ENCODE measurements around the gene RFWD3.

RFWD3 gene

GRCh38 chr16:74622005-74622404 lies 44.7 kb downstream of the RFWD3 start:
- no peak for DNase-seq (ENCODE audit: low spot score)

- no peak for DNase-seq (ENCODE audit: low spot score)
These were observed 49.4 kb downstream of the RFWD3 start for GRCh38 chr16:74617206-74617788.

- no peak for DNase-seq (ENCODE audit: low spot score)
These were observed 55.0 kb downstream of the RFWD3 start for GRCh38 chr16:74611721-74612120.

DNA sequence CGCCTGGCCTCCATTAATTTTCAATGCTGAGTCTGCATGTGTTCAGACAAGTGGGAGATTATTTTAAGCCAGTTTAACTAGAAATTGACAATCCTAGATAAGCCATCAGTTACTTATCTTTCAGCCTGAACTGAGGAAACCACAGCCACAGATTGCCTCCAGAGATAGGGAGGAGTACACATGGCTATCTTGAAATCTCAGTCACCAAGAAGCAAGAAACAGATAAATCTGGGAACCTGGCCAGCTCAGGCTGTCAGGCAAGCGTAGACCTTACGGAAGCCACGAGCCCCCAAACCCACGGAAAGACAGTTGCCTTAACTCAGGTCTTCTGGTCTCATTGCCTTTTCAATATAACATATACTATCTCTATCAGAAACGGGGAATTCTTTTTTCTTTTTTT lies 57.7 kb downstream of the RFWD3 start:
- DNase-seq (ENCODE audit: low spot score): peak; percentile 72

- no peak for DNase-seq (ENCODE audit: low spot score)
These were observed 58.3 kb downstream of the RFWD3 start for GRCh38 chr16:74608381-74608780.

DNA sequence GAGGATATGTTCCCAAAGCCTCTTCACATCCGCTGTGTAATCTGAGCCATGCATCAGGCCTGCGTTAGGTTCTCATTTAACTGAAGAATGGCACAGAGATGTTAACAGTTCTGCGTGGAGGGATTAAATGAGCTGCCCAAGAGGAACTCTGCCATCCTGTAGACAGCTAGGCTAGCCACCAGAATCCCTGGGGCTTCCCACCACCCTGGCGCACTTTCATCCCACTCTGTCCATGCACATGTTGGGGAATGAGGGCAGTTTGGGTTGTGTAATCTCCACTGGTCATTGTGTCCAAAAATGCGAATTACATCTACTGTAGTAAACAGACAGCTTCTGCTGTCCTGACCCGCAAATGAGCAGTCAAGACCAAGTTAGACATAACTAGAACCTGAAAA lies 58.7 kb downstream of the RFWD3 start:
- DNase-seq (ENCODE audit: low spot score): no peak

GRCh38 chr16:74607310-74607961 lies 59.2 kb downstream of the RFWD3 start:
- DNase-seq (ENCODE audit: low spot score): no peak

- DNase-seq (ENCODE audit: low spot score): peak; percentile 87
These were observed 60.0 kb downstream of the RFWD3 start, which contains the start of gene GLG1 for GRCh38 chr16:74606521-74607309. GLG1 (minus strand) TSS chr16:74607114; CDS start chr16:74607094, 20 bp downstream.

DNA sequence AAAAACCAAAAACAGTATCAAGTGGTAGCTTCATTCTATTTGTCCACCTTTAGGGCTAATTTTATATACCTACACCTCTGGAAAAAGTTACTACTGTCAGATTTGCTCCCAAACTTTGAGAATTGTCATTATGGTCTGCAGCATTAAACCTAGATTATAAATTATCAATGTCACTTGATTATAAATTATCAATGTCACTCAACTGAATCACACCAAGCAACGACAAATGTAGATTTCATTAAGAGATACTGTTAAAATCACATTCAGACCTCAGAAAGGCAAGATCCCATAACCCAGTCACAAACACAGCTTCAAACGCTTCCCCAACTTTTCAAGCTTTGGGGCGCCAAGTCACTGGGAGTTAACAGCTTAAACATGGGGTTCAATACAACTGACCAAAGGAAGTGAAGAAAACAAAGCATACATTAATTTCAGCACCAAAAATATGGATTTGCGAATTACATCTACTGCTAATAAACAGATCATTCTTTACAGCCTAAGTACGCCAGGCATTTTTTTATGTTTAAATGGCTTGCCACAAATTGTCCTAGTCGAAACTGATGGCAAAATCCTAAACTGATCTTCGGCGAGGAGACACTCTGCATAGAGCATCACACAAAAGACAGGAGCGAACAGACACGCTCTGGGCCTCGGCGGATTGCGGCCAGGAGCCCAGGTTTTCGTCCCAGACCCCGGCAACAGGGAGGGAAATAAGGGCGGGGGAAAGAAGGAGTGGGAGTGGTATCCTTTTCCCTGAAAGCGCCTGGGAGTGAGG lies 60.7 kb downstream of the RFWD3 start:
- no peak for DNase-seq (ENCODE audit: low spot score)

- no peak for DNase-seq (ENCODE audit: low spot score)
These were observed 61.3 kb downstream of the RFWD3 start for GRCh38 chr16:74605332-74605731.

- no peak for DNase-seq (ENCODE audit: low spot score)
These were observed 62.8 kb downstream of the RFWD3 start for GRCh38 chr16:74603848-74604247.

GRCh38 chr16:74601126-74601871 lies 65.4 kb downstream of the RFWD3 start:
- DNase-seq (ENCODE audit: low spot score): peak; percentile 80

GRCh38 chr16:74596586-74596985 lies 70.1 kb downstream of the RFWD3 start:
- no peak for DNase-seq (ENCODE audit: low spot score)

DNA sequence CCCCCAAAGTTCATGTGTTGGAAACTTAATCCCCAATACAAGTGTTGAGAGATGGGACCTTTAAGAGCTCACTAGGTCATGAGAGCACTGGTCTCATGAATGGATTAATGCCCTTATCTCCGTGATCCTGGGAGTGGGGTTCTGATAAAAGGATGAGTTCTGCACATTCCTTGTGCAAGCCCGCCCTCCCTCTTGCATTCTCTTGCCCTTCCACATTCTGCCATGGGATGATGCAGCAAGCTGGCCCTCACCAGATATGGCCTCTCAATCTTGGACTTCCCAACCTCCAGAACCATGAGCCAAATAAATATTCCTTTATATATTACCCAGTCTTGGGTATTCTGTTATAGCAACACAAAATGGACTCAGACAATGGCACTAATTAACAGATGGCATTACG lies 73.8 kb downstream of the RFWD3 start:
- no peak for DNase-seq (ENCODE audit: low spot score)

DNA sequence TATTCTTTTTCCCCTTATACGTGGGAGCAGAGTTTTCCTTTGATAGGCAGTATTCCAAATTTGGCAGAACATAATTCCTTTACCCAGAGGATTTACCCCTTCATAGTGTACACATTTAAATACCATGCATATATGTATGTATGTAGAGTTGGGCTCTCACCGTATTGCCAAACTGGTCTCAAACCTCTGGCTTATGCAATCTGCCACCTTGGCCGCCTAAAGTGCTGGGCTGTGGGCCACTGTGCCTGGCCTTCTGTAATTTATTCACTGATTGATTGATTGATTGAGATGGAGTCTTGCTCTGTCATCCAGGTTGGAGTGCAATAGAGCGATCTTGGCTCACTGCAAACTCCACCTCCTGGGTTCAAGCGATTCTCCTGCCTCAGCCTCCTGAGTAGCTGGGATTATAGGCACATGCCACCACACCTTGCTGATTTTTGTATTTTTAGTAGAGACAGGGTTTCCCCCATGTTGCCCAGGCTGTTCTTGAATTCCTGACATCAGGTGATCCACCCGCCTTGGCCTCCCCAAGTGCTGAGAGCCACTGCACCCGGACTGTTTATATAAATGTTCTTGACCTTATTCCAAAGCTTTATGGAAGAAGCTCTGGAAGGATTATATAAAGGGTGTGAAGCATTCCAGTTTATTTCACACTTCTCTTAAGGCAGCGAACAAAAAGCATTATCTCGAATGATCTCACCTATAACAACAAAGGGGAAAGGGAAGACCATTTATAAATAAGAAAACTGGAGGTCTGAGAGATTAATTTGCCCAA lies 74.6 kb downstream of the RFWD3 start:
- DNase-seq (ENCODE audit: low spot score): no peak

DNA sequence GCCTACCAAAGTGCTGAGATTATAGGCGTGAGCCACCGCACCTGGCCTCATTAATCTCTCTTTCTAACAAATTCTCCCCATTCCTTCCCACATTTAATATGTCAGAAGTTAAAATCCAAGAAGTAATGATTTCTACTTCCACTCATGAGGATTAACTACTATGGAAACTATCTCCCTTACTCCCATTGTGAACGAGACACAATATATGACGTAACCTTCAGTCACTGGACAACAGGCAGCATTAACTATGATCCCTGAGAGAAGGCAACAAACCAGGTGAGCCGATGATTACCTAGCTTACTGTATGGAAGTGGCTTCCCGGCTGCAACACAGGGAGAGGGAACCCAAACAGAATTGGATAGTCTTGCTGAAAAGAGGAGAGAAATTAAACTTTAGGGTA lies 79.7 kb downstream of the RFWD3 start:
- DNase-seq (ENCODE audit: low spot score): no peak

- no peak for DNase-seq (ENCODE audit: low spot score)
These were observed 80.7 kb downstream of the RFWD3 start for GRCh38 chr16:74585846-74586443.

DNA sequence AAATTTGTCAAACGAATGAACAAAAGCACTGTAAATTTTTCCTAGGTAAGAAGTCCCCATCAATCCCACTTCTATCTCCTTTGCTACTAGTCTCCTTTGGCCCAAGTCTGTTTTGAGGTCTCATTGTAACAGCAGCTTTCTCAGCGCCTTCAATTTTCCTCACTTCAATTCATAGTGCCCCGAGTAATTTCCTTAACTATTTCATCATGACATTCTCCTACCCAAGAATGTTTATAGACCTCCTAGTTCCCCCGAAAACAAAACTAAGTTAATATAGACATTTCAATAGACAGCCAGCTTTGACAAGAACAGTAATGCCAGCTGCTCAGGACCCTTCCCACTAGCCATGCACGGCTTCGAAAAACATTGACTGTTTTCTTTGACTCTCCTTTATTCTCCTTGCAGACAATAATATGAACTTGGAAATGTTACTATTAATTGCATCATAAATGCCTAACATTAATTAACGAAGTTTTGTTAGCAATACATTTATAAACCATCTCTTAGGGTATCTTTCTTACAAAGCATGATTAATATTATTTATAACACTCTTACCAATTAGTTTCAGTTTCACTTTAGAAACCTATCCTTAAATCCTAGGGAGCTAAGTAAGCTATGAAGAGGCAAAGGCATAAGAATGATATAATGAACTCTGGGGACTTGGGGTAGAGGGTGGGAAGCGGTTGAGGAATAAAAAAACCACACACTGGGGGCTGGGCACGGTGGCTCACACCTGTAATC lies 82.6 kb downstream of the RFWD3 start:
- DNase-seq (ENCODE audit: low spot score): no peak

GRCh38 chr16:74582970-74583369 lies 83.7 kb downstream of the RFWD3 start:
- no peak for DNase-seq (ENCODE audit: low spot score)

GRCh38 chr16:74580833-74581232 lies 85.8 kb downstream of the RFWD3 start:
- no peak for DNase-seq (ENCODE audit: low spot score)

All from CD4-positive, alpha-beta T cell treated with Interleukin-6 at 100 ng/mL for 8 hours (primary cell).